Skin epidermis (tissue), 12 donors: ENCODE data around the gene TSC2.
A peak's percentile ranks its signal among the peaks of the same experiment; 100 is the strongest.
"Not testable (repeated sequence)": the region's sequence is repeated elsewhere in the genome, so short reads cannot be mapped to it uniquely, and the experiment has no call there.

Experiments
- H3K27ac ChIP-seq, 21 experiments: fragments of 200-600 bp; sonication (generic) in 11 of 21; one replicate each; pipeline ENCODE4 v1.5.0; 2020; ENCODE audit warnings: mild to moderate bottlenecking in 3 of 21, inconsistent platforms in 2 of 21, moderate library complexity in 2 of 21
- H3K4me3 ChIP-seq, 7 experiments: fragments of 200-600 bp; sonication (generic) in 2 of 7; one replicate each; pipeline ENCODE4 v1.5.0; 2020; ENCODE audit warnings: inconsistent platforms in 2 of 7, mild to moderate bottlenecking in 2 of 7, moderate library complexity in 1 of 7

Gene TSC2

DNA sequence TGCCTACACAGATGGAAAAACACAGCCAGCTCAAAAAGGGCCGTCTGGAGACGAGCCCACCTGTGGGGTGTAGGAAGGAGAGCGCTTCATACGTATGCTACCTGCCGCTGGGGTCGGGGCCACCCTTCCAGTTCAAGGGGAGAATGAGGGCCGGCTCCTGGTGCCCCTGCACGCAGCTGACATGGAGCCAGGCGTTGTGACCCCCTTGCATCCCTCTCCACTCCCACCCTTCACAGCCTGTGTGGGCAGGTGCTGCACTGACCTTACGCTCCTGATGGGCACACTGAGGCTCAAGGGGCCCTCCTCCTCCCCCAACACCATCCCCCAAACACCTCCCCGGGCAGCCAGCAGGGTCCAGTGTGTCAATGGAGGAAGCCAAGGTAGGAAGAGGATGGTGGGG, 77.8 kb downstream of the TSC2 start:
- H3K27ac ChIP-seq: peak overlapping the region in 17 of 21 experiments; percentile 65 to 93 (median 84)
- H3K4me3 ChIP-seq: not testable (repeated sequence)

DNA sequence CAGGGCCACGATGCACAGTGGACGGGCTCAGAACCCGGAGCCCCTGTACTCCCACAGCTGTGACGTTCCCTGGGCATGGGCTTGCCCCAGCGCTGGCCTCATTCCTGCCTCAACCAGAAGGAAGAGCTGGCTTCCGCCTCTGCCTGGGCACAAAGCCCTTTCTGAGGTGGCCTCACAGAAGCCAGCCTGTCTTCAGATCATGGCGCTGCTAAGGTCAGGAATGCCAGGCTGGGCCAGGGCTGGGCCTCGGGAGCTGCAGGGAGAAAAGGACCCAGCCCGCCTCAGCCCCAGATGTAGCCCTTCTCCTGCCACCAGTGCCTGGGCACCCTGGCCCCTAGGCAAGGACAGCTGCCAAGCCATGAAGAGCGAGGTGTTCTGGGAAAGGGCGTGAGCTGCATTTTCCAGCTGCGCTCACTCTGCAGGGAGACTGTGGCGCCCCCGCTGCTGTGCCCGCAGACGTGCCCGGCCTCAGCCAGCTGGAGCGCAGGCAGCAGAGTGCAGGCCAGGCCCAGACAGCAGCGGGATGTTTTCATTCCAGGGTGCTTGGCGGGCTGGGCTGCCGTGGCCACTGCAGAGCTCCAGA, 78.5 kb downstream of the TSC2 start:
- not testable (repeated sequence) for H3K4me3 ChIP-seq
- H3K27ac ChIP-seq: peak overlapping the region in 20 of 21 experiments; percentile 6 to 93 (median 84)

DNA sequence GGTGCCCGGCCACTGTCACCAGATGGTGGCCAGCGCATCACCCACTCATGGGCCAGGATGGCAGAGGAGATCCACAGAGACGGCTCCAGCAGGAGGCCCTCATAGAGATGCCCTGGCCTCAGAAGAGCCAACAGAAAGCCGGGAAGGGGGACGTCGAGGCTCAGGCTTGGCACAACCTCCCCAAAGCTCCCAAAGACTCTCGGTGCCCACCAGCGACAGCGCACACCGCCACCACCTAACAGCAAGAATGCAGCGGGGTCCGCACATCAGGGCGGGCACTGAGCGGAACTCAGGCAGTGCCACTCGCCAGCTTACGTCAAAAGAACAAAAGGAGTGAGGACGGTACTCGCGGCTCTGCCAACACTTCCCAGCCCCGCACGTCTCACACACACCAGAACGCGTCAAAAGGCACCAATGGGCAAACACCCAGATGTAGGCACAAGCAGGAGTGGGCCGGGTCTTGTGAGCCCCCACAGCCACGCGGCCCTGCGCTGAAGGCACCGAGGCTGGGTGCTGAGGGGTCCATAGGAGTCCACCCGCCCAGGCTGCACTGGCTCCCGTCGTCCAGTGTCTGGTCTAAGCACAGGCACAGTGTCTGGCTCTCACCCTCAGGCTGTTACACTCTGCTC, 79.3 kb downstream of the TSC2 start:
- Histone ChIP-seq H3K4me3 (peak overlapping the region in 1 of 7 experiments; percentile 9), H3K27ac (peak overlapping the region in 20 of 21 experiments; percentile 6 to 93 (median 84))

DNA sequence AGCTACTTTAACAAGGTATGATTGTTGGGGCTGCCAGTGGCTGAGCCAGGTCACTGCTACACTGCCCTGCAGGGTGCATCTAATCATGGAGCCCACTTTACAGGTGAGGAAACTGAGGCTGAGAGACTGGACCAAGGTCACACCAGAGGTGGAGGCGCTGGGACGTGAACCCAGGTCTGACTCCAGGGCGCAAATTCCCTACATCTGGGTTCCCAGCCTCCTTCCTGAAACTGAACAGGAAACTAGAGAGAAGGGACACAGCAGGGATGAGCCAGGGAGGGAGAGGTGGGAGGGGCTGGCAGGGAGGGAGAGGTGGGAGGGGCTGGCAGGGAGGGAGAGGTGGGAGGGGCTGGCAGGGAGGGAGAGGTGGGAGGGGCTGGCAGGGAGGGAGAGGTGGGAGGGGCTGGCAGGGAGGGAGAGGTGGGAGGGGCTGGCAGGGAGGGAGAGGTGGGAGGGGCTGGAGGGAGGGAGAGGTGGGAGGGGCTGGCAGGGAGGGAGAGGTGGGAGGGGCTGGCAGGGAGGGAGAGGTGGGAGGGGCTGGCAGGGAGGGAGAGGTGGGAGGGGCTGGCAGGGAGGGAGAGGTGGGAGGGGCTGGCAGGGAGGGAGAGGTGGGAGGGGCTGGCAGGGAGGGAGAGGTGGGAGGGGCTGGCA, 80.0 kb downstream of the TSC2 start:
- H3K4me3 ChIP-seq: not testable (repeated sequence)
- H3K27ac ChIP-seq: peak overlapping the region in 18 of 21 experiments; percentile 33 to 93 (median 84)

- not testable (repeated sequence) for H3K4me3 ChIP-seq, H3K27ac ChIP-seq
Observed at GRCh38 chr16:2129251-2129650, 81.5 kb downstream of the TSC2 start.

DNA sequence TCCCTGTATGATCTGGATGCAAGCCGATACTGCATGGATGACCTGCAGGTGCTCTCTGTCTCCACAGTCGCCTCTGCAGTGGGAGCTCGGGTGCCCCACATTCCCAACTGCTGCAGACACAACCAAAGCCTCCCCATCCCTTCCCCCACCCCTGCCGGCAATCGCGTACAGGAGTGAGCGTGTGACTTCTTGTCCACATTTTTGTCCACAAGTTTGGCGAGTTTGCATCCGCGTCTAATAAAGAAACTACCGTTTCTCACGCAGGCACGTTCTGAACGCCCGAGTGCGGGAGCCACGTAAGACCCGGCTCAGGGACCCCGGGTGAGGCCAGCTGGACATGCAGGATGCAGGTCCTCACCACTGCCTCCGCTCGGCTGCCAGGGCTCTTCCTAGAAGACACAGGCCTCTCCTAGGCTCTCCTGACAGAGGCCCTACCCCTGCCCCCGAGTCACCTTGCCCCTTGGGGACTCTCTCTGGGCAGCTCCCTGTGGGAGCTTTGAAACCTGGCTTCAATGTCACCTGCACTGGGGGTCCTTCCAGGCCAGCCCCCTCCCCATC, 82.2 kb downstream of the TSC2 start:
- H3K4me3 ChIP-seq: not testable (repeated sequence)
- peak overlapping the region in 11 of 21 experiments; percentile 6 to 68 (median 45) for H3K27ac ChIP-seq

GRCh38 chr16:2133797-2134196, 86.0 kb downstream of the TSC2 start:
- not testable (repeated sequence) for H3K4me3 ChIP-seq
- H3K27ac ChIP-seq: peak overlapping the region in 2 of 21 experiments; percentile 66 to 71

GRCh38 chr16:2135071-2135470, 87.3 kb downstream of the TSC2 start:
- peak overlapping the region in 15 of 21 experiments; percentile 12 to 84 (median 66) for H3K27ac ChIP-seq
- peak overlapping the region; percentile 36 to 57 (median 43) for H3K4me3 ChIP-seq

- Histone ChIP-seq H3K27ac (peak within 1 kb of the TSS in 18 of 21 experiments; percentile 12 to 84 (median 68)), H3K4me3 (peak within 1 kb of the TSS; percentile 36 to 57 (median 43))
Observed at GRCh38 chr16:2135770-2136490, 88.1 kb downstream of the TSC2 start, which contains the start of gene PKD1. PKD1 (minus strand) TSS chr16:2135898; CDS start chr16:2135689, 209 bp downstream.
